Neutrophil (primary cell): ENCODE data around the gene ATP6V1G1.

ENCODE experiments used
- H3K27ac ChIP-seq: fragments of 200-600 bp; sonication (generic); 2 replicates; pipeline ENCODE4 v1.5.1; 2016; ENCODE audit warnings: mild to moderate bottlenecking, moderate library complexity
- H3K27me3 ChIP-seq: fragments of 200-600 bp; sonication (generic); 2 replicates; pipeline ENCODE4 v1.6.0; 2016; ENCODE audit warnings: mild to moderate bottlenecking
- H3K36me3 ChIP-seq: fragments of 200-600 bp; sonication (generic); 2 replicates; pipeline ENCODE4 v1.5.1; 2017
- H3K4me1 ChIP-seq, 2 experiments: fragments of 200-600 bp in 1 of 2; sonication (generic) in 1 of 2; 1 replicate in 1 of 2; 2 replicates in 1 of 2; pipeline versions ENCODE4 v1.5.1 to v1.6.1; 2013 to 2016; ENCODE audit warnings: low read depth in 1 of 2, low read length in 1 of 2, mild to moderate bottlenecking in 1 of 2, moderate library complexity in 1 of 2; ENCODE audit not compliant: control insufficient read depth in 1 of 2, insufficient read depth in 1 of 2
- H3K4me3 ChIP-seq, 2 experiments: fragments of 200-600 bp in 1 of 2; sonication (generic) in 1 of 2; 1 replicate in 1 of 2; 2 replicates in 1 of 2; pipeline ENCODE4 v1.5.1; 2013 to 2016; ENCODE audit warnings: low read depth in 1 of 2, low read length in 1 of 2, mild to moderate bottlenecking in 1 of 2, moderate library complexity in 1 of 2
- H3K9me3 ChIP-seq: fragments of 200-600 bp; sonication (generic); 2 replicates; pipeline ENCODE4 v1.5.1; 2016
- TF ChIP-seq, protein P1 (sequence below): fragments of 200-600 bp; sonication (generic); IDR thresholded peaks from 2 replicates; pipeline ENCODE4 v1.5.1; 2016; ENCODE audit warnings: antibody characterized with exemption

Gene ATP6V1G1

DNA sequence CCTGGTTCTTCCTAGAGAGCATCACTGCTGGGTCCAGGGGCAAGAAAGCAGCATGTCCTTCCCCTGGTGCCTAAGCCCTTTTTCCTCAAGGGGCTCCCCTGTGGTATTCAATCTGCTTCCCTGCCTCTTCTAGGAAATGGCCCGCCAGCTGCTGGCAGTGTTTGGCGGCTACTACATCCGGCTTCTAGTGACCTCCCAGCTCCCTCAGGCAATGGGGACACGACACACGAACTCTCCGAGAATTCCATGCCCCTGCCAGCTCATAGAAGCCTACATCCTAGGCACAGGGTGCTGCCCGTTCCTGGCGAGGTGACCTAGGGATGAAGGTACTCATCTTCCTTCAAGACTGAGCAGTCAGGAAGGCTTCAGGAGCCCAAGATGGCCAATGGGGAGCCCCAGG lies 55.4 kb downstream of the ATP6V1G1 start:
- Histone ChIP-seq H3K36me3 (no peaks in the 10 kb centered on the region), H3K4me3 (no peak overlapping the region), H3K4me1 (peaks cover 5 to 9% of the 10 kb centered on the region in 2 experiments), H3K9me3 (no peaks in the 10 kb centered on the region), H3K27me3 (no peaks in the 10 kb centered on the region), H3K27ac (no peak overlapping the region)
- TF ChIP-seq, protein P1, sequence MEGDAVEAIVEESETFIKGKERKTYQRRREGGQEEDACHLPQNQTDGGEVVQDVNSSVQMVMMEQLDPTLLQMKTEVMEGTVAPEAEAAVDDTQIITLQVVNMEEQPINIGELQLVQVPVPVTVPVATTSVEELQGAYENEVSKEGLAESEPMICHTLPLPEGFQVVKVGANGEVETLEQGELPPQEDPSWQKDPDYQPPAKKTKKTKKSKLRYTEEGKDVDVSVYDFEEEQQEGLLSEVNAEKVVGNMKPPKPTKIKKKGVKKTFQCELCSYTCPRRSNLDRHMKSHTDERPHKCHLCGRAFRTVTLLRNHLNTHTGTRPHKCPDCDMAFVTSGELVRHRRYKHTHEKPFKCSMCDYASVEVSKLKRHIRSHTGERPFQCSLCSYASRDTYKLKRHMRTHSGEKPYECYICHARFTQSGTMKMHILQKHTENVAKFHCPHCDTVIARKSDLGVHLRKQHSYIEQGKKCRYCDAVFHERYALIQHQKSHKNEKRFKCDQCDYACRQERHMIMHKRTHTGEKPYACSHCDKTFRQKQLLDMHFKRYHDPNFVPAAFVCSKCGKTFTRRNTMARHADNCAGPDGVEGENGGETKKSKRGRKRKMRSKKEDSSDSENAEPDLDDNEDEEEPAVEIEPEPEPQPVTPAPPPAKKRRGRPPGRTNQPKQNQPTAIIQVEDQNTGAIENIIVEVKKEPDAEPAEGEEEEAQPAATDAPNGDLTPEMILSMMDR = no peak

DNA sequence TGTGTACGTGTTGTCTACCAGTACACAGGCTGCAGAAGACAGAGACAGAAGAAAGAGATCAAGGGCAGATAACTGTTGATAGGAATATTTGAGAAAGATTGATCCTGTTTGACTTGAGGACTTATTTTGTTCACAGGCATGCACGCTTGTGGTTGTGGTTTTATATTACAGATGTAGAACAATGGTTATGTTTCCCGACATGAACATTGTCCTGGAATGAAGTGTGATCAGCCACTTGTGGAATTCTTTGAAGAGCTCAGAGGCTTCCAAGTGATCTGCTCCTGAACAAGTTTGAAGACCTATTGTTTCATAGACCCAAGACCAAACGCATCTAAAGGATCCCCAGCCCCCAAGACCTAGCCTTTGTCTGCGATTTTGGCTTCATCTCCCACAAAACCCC lies 56.3 kb downstream of the ATP6V1G1 start:
- Histone ChIP-seq H3K4me3 (no peak overlapping the region), H3K4me1 (peaks cover 5 to 9% of the 10 kb centered on the region in 2 experiments), H3K36me3 (no peaks in the 10 kb centered on the region), H3K9me3 (no peaks in the 10 kb centered on the region), H3K27ac (no peak overlapping the region), H3K27me3 (no peaks in the 10 kb centered on the region)
- TF ChIP-seq, protein P1 = no peak
